Suprapubic skin (tissue), 4 donors: ENCODE data around the gene TMEM150B.

Experiments
- EP300 ChIP-seq: sonication (generic); formaldehyde crosslinking; IDR thresholded peaks from one replicate; pipeline ENCODE4 v1.6.1; 2017; ENCODE audit warnings: antibody characterized with exemption
- POLR2A ChIP-seq, 2 donors: fragments of 450-650 bp; IDR thresholded peaks; one replicate each; pipeline ENCODE4 v1.6.1; 2017; ENCODE audit warnings: antibody characterized with exemption in 2 of 2, mild to moderate bottlenecking in 2 of 2, moderate library complexity in 2 of 2
- POLR2AphosphoS5 ChIP-seq, 3 donors: sonication (generic); formaldehyde crosslinking; IDR thresholded peaks; one replicate each; pipeline ENCODE4 v1.6.1; 2017; ENCODE audit warnings: antibody characterized with exemption in 3 of 3
- TF ChIP-seq, protein P1 (sequence below), 2 donors: fragments of 200-600 bp in 1 of 2; fragments of 450-650 bp in 1 of 2; sonication (generic) in 1 of 2; IDR thresholded peaks; one replicate each; pipeline ENCODE4 v1.5.1; 2016 to 2019; ENCODE audit warnings: antibody characterized with exemption in 2 of 2, mild to moderate bottlenecking in 1 of 2, moderate library complexity in 1 of 2

DNA sequence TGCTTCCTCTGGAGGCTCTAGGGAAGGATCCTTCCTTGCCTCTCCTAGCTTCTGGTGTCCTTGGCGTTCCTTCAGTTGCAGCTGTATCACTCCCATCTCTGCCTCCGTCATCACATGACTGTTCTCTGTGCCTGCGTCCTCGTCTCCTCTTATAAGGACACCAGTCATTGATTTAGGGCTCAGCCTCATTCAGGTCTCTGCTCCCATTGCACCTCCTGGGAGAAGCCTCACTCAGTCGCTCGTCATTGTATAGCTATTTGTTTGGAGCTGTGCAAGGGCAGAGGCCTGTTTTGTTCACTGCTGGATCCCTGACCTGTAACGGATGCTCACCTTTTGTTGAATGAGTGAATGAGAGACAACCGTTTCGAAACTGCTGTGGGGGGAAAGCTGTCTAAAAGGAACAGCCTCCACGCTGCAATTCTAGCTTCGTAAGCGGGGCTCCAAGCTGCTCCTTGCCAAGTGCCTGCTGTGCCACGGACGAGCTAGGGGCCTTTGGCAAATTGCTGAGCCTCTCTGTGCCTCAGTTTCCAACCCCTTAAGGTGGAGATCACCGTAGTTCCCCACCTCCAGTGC lies 24.2 kb downstream of the TMEM150B start:
- TF ChIP-seq, protein P1, sequence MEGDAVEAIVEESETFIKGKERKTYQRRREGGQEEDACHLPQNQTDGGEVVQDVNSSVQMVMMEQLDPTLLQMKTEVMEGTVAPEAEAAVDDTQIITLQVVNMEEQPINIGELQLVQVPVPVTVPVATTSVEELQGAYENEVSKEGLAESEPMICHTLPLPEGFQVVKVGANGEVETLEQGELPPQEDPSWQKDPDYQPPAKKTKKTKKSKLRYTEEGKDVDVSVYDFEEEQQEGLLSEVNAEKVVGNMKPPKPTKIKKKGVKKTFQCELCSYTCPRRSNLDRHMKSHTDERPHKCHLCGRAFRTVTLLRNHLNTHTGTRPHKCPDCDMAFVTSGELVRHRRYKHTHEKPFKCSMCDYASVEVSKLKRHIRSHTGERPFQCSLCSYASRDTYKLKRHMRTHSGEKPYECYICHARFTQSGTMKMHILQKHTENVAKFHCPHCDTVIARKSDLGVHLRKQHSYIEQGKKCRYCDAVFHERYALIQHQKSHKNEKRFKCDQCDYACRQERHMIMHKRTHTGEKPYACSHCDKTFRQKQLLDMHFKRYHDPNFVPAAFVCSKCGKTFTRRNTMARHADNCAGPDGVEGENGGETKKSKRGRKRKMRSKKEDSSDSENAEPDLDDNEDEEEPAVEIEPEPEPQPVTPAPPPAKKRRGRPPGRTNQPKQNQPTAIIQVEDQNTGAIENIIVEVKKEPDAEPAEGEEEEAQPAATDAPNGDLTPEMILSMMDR (IDR thresholded peaks at IDR 0.05) = no peak
- TF ChIP-seq EP300 (no peak), POLR2A (IDR thresholded peaks at IDR 0.05) (no peak), POLR2AphosphoS5 (IDR thresholded peaks at IDR 0.05) (no peak)
